Measurements from ENCODE around the gene CPNE9.

DNA sequence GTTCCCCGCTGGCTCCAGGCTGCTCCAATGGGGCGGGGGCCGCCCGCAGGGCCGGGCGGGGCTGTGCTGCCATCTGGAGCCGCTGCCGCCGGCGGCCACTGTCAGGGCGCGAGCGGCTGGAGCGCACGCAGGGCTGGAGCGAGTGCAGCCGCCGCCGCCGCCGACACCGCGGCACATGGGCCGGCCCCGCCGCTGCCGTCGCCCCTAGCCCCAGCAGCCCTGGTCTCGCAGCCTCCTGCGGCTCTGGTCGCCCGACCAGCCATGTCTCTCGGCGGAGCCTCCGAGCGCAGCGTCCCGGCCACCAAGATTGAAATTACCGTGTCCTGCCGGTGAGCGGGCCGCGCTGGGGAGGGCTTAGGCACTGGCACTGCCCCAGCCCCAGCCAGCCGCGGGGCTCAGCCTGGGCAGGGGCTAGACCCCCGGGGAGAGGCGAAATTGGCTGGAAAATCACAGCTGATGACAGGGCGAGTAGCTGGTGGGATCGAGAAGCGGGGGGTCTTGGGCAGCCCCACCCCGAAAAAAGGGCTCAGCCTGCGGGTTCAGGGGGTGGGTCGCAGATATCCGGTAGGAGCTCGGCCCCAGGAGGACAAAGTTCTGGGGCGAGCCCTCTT, at the start of gene CPNE9:
- TF ChIP-seq, protein P1, sequence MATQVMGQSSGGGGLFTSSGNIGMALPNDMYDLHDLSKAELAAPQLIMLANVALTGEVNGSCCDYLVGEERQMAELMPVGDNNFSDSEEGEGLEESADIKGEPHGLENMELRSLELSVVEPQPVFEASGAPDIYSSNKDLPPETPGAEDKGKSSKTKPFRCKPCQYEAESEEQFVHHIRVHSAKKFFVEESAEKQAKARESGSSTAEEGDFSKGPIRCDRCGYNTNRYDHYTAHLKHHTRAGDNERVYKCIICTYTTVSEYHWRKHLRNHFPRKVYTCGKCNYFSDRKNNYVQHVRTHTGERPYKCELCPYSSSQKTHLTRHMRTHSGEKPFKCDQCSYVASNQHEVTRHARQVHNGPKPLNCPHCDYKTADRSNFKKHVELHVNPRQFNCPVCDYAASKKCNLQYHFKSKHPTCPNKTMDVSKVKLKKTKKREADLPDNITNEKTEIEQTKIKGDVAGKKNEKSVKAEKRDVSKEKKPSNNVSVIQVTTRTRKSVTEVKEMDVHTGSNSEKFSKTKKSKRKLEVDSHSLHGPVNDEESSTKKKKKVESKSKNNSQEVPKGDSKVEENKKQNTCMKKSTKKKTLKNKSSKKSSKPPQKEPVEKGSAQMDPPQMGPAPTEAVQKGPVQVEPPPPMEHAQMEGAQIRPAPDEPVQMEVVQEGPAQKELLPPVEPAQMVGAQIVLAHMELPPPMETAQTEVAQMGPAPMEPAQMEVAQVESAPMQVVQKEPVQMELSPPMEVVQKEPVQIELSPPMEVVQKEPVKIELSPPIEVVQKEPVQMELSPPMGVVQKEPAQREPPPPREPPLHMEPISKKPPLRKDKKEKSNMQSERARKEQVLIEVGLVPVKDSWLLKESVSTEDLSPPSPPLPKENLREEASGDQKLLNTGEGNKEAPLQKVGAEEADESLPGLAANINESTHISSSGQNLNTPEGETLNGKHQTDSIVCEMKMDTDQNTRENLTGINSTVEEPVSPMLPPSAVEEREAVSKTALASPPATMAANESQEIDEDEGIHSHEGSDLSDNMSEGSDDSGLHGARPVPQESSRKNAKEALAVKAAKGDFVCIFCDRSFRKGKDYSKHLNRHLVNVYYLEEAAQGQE (IDR thresholded peaks at IDR 0.05; ENCODE audit: low read depth, low read length): 0 out of 2 replicates have a peak, but pooled peaks have one; percentile 1
- TF ChIP-seq, protein P2, sequence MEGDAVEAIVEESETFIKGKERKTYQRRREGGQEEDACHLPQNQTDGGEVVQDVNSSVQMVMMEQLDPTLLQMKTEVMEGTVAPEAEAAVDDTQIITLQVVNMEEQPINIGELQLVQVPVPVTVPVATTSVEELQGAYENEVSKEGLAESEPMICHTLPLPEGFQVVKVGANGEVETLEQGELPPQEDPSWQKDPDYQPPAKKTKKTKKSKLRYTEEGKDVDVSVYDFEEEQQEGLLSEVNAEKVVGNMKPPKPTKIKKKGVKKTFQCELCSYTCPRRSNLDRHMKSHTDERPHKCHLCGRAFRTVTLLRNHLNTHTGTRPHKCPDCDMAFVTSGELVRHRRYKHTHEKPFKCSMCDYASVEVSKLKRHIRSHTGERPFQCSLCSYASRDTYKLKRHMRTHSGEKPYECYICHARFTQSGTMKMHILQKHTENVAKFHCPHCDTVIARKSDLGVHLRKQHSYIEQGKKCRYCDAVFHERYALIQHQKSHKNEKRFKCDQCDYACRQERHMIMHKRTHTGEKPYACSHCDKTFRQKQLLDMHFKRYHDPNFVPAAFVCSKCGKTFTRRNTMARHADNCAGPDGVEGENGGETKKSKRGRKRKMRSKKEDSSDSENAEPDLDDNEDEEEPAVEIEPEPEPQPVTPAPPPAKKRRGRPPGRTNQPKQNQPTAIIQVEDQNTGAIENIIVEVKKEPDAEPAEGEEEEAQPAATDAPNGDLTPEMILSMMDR (IDR thresholded peaks at IDR 0.05): no peak
- TF ChIP-seq RAD21 (IDR thresholded peaks at IDR 0.05; ENCODE audit: low read length): no peak
- no peak for TF ChIP-seq RFX5 (IDR thresholded peaks at IDR 0.05; ENCODE audit: low read length)
- TF ChIP-seq SIN3A (IDR thresholded peaks at IDR 0.05; ENCODE audit: borderline replicate concordance, low read depth, low read length): no peak
- no peak for TF ChIP-seq TAF1 (IDR thresholded peaks at IDR 0.05; ENCODE audit: borderline replicate concordance, low read depth, low read length)
